HCT116 (cell line): ENCODE measurements around the gene MAP4K1. TPM values are rescaled to one million over a fixed set of nuclear protein-coding genes. Genes with fewer than 3 reads are reported as not detected.

Source experiments
- ATAC-seq: fragments of 200-7000 bp; cut with Tn5 transposase; 2 replicates; pipeline ENCODE4 v1.9.1; 2020; ENCODE audit warnings: mild to moderate bottlenecking, moderate library complexity
- BruUV-seq: library from RNA; stranded (reverse); fragments of 400-500 nt; replicated peaks from 2 replicates; lab custom pipeline; 2021; lab: Mats Ljungman, UMichigan
- CTCF ChIA-PET: fragments of 300-600 bp; sonication (Branson Sonifier 250); formaldehyde crosslinking; loops from one replicate; lab custom pipeline; 2021; ENCODE audit warnings: antibody characterized with exemption; lab: Charles Lee
- POLR2A ChIA-PET: fragments of 300-600, 350-600 bp; sonication (Branson Sonifier 250); formaldehyde crosslinking; loops from one replicate; lab custom pipeline; 2021; ENCODE audit warnings: antibody characterized with exemption; lab: Charles Lee
- RAD21 ChIA-PET, 2 experiments: fragments of 300-600 bp; sonication (Branson Sonifier 250); formaldehyde crosslinking; loops; one replicate each; lab custom pipeline; 2023; ENCODE audit warnings: low total read pairs in 2 of 2; ENCODE audit not compliant: uncharacterized antibody in 2 of 2, unreplicated experiment in 2 of 2, low non-redundant PET in 1 of 2; lab: Charles Lee
- DNase-seq: peaks from one replicate; pipeline ENCODE4 v3.0.0-alpha.2; 2010; ENCODE audit warnings: low read depth, low spot score
- H2AFZ ChIP-seq: fragments of 200-600 bp; shearing (Covaris generic), sonication (generic); 2 replicates; pipeline ENCODE4 v1.6.1; 2017; ENCODE audit warnings: low read depth, mixed run types, mixed read lengths, antibody characterized with exemption, low read length; ENCODE audit not compliant: poor library complexity, severe bottlenecking
- H3K27ac ChIP-seq: 2 replicates; pipeline ENCODE4 v1.5.1; 2012; ENCODE audit warnings: low read depth, low read length
- H3K27me3 ChIP-seq: fragments of 200-600 bp; sonication (generic); 2 replicates; pipeline ENCODE4 v1.6.1; 2016; ENCODE audit warnings: mixed run types, low read length, mixed read lengths; ENCODE audit not compliant: insufficient read depth
- H3K36me3 ChIP-seq, 2 experiments: fragments of 200-500 bp in 1 of 2; fragments of 200-600 bp in 1 of 2; sonication (Bioruptor generic) in 1 of 2; sonication (generic) in 1 of 2; 2 replicates each; pipeline versions ENCODE4 v1.5.1 to v1.6.1; 2014 to 2016; ENCODE audit warnings: low read length in 2 of 2, inconsistent platforms in 1 of 2, mixed read lengths in 1 of 2, mixed run types in 1 of 2; ENCODE audit not compliant: insufficient read depth in 2 of 2, control insufficient read depth in 1 of 2
- H3K4me1 ChIP-seq, 2 experiments: fragments of 200-600 bp in 1 of 2; sonication (generic) in 1 of 2; 2 replicates each; pipeline versions ENCODE4 v1.5.1 to v1.6.1; 2012 to 2017; ENCODE audit warnings: low read length in 2 of 2, inconsistent platforms in 1 of 2, mild to moderate bottlenecking in 1 of 2, mixed read lengths in 1 of 2, mixed run types in 1 of 2, moderate library complexity in 1 of 2; ENCODE audit not compliant: insufficient read depth in 2 of 2, control insufficient read depth in 1 of 2
- H3K4me2 ChIP-seq: fragments of 200-600 bp; sonication (generic); 2 replicates; pipeline ENCODE4 v1.6.1; 2017; ENCODE audit warnings: mixed run types, low read length, mixed read lengths
- H3K4me3 ChIP-seq, 2 experiments: fragments of 200-600 bp in 1 of 2; sonication (generic) in 1 of 2; replicated peaks in 1 of 2; 2 replicates each; pipeline ENCODE4 v1.5.1; 2011 to 2016; ENCODE audit warnings: low read length in 2 of 2, control low read depth in 1 of 2, low read depth in 1 of 2, mild to moderate bottlenecking in 1 of 2, mixed read lengths in 1 of 2, mixed run types in 1 of 2
- H3K79me2 ChIP-seq: fragments of 200-600 bp; sonication (generic); 2 replicates; pipeline ENCODE4 v1.6.1; 2017; ENCODE audit warnings: mild to moderate bottlenecking, mixed run types, low read length, moderate library complexity, mixed read lengths; ENCODE audit not compliant: insufficient read depth
- H3K9ac ChIP-seq: fragments of 200-600 bp; sonication (generic); 2 replicates; pipeline ENCODE4 v1.6.1; 2016; ENCODE audit warnings: low read length, mixed read lengths
- H3K9me2 ChIP-seq: fragments of 200-600 bp; sonication (generic), shearing (Covaris generic); 2 replicates; pipeline ENCODE4 v1.6.1; 2017; ENCODE audit warnings: mixed run types, mild to moderate bottlenecking, moderate library complexity; ENCODE audit not compliant: insufficient read depth
- H3K9me3 ChIP-seq, 2 experiments: fragments of 200-500 bp in 1 of 2; fragments of 200-600 bp in 1 of 2; sonication (Bioruptor generic) in 1 of 2; sonication (generic) in 1 of 2; 2 replicates each; pipeline ENCODE4 v1.6.1; 2014 to 2017; ENCODE audit warnings: low read length in 2 of 2, mixed read lengths in 2 of 2, inconsistent platforms in 1 of 2, low read depth in 1 of 2, mild to moderate bottlenecking in 1 of 2, mixed run types in 1 of 2, moderate library complexity in 1 of 2; ENCODE audit not compliant: control insufficient read depth in 1 of 2, insufficient read depth in 1 of 2
- H4K20me1 ChIP-seq: fragments of 200-600 bp; sonication (generic), shearing (Covaris generic); 2 replicates; pipeline ENCODE4 v1.6.1; 2017; ENCODE audit warnings: mixed run types, mild to moderate bottlenecking, moderate library complexity; ENCODE audit not compliant: insufficient read depth
- CBX3 ChIP-seq: IDR thresholded peaks from 2 replicates; pipeline ENCODE4 v1.6.1; 2012; ENCODE audit warnings: low read depth
- CEBPB ChIP-seq: IDR thresholded peaks from 2 replicates; pipeline ENCODE4 v1.6.1; 2012; ENCODE audit warnings: low read depth
- CTCF ChIP-seq, 3 experiments: fragments of 200-600 bp in 1 of 3; sonication (generic) in 1 of 3; IDR thresholded peaks in 2 of 3; conservative IDR thresholded peaks in 1 of 3; 2 replicates each; pipeline ENCODE4 v1.5.1; 2012 to 2017; ENCODE audit warnings: low read depth in 2 of 3, low read length in 2 of 3, antibody characterized with exemption in 1 of 3, borderline replicate concordance in 1 of 3, control low read depth in 1 of 3, mild to moderate bottlenecking in 1 of 3, mixed read lengths in 1 of 3, mixed run types in 1 of 3, moderate library complexity in 1 of 3; ENCODE audit not compliant: insufficient read depth in 1 of 3
- EGR1 ChIP-seq: IDR thresholded peaks from 2 replicates; pipeline ENCODE4 v1.6.1; 2012; ENCODE audit warnings: low read depth
- ELF1 ChIP-seq: IDR thresholded peaks from 2 replicates; pipeline ENCODE4 v1.6.1; 2012; ENCODE audit warnings: low read depth, borderline replicate concordance
- EZH2 ChIP-seq: fragments of 200-600 bp; sonication (generic); IDR thresholded peaks from 2 replicates; pipeline ENCODE4 v1.6.1; 2017; ENCODE audit warnings: antibody characterized with exemption, mixed run types
- EZH2phosphoT487 ChIP-seq: fragments of 200-600 bp; IDR thresholded peaks from 2 replicates; pipeline ENCODE4 v1.6.1; 2018; ENCODE audit warnings: antibody characterized with exemption, borderline replicate concordance
- FOSL1 ChIP-seq: IDR thresholded peaks from 2 replicates; pipeline ENCODE4 v1.6.1; 2012; ENCODE audit warnings: low read depth
- JUND ChIP-seq: IDR thresholded peaks from 2 replicates; pipeline ENCODE4 v1.6.1; 2012
- POLR2AphosphoS5 ChIP-seq: IDR thresholded peaks from 2 replicates; pipeline ENCODE4 v1.6.1; 2011; ENCODE audit warnings: mild to moderate bottlenecking, low read depth, low read length, moderate library complexity
- RAD21 ChIP-seq: IDR thresholded peaks from 2 replicates; pipeline ENCODE4 v1.6.1; 2012; ENCODE audit warnings: low read depth, mild to moderate bottlenecking
- REST ChIP-seq: IDR thresholded peaks from 2 replicates; pipeline ENCODE4 v1.6.1; 2012; ENCODE audit warnings: low read depth
- SIN3A ChIP-seq: IDR thresholded peaks from 2 replicates; pipeline ENCODE4 v1.6.1; 2012; ENCODE audit warnings: low read depth
- SRF ChIP-seq: IDR thresholded peaks from 2 replicates; pipeline ENCODE4 v1.6.1; 2012; ENCODE audit warnings: low read depth
- TCF7L2 ChIP-seq: IDR thresholded peaks from 2 replicates; pipeline ENCODE4 v1.7.0; 2011; ENCODE audit warnings: borderline replicate concordance, inconsistent platforms; ENCODE audit not compliant: insufficient read depth, insufficient read length; ENCODE audit errors: extremely low read depth
- YY1 ChIP-seq: IDR thresholded peaks from 2 replicates; pipeline ENCODE4 v1.6.1; 2011; ENCODE audit warnings: low read length, low read depth, moderate library complexity, mild to moderate bottlenecking; ENCODE audit not compliant: insufficient replicate concordance; ENCODE audit errors: extremely low read depth
- intact Hi-C: fragments of 100-400 bp; cut with micrococcal nuclease; formaldehyde crosslinking; loops from 2 replicates; pipeline ENCODE4 v1.10.0; 2022
- total RNA-seq: library from RNA; stranded (reverse); gene quantifications from one replicate; pipeline ENCODE4 v1.2.1, GENCODE V29; 2021; ENCODE audit not compliant: unreplicated experiment

Gene MAP4K1
- total RNA-seq, 1 experiment from 2014 or later: 9.1 TPM

GRCh38 chr19:38562096-38562495 is 55.7 kb downstream of the MAP4K1 start:
- Histone ChIP-seq H3K79me2 (no peaks in the 10 kb centered on the region), H3K9me3 (no peaks in the 10 kb centered on the region), H4K20me1 (no peaks in the 10 kb centered on the region), H3K9me2 (no peaks in the 10 kb centered on the region), H3K36me3 (no peaks in the 10 kb centered on the region), H2AFZ (no peak overlapping the region), H3K9ac (no peak overlapping the region), H3K27me3 (no peaks in the 10 kb centered on the region), H3K4me1 (peaks cover 2 to 17% of the 10 kb centered on the region in 2 experiments; a peak in 3 of 4 replicates), H3K27ac (no peak overlapping the region), H3K4me3 (no peak overlapping the region), H3K4me2 (no peak overlapping the region)
- RAD21 ChIA-PET: no interaction called here
- ATAC-seq (no peak), DNase-seq (no peak)
- intact Hi-C loops: no loop called here
- BruUV-seq: no TSS peak
- CTCF ChIA-PET: no interaction called here
- POLR2A ChIA-PET: no interaction called here
- TF ChIP-seq CBX3 (no peak), SIN3A (no peak), SRF (no peak), POLR2AphosphoS5 (no peak), CTCF (IDR thresholded peaks at IDR 0.05 in 2 of 3, conservative IDR thresholded peaks at IDR 0.05 in 1 of 3; ENCODE audit: borderline replicate concordance in 1 of 3, insufficient read depth in 1 of 3, low read depth in 2 of 3, low read length in 2 of 3) (no peak), EZH2phosphoT487 (no peak), EZH2 (no peak), REST (no peak), RAD21 (no peak), JUND (no peak), EGR1 (no peak), CEBPB (no peak), FOSL1 (no peak), ELF1 (no peak), TCF7L2 (no peak), YY1 (no peak)
